ENCODE results near the gene RAB40C. TPM values are rescaled to one million over a fixed set of nuclear protein-coding genes. Genes with fewer than 3 reads are reported as not detected.

Gene RAB40C
- total and polyA plus RNA-seq, 9 of the 15 experiments (the other 6 are each of a cell fraction or from before 2014, with no cell fraction given) = 0.17 to 23.4 (median 8.7) TPM

GRCh38 chr16:667780-668518, 78.1 kb downstream of the RAB40C start, which contains the start of gene RHOT2 (continued):
- TF ChIP-seq ATF7 (IDR thresholded peaks at IDR 0.05) (peak; percentile 80), SUPT5H (IDR thresholded peaks at IDR 0.05) (peak; percentile 81), HNRNPL (IDR thresholded peaks at IDR 0.05; ENCODE audit: low read depth, low read length) (peak; percentile 77), CHD4 (IDR thresholded peaks at IDR 0.05; ENCODE audit: insufficient read depth, insufficient replicate concordance, low read depth, low read length, poor library complexity, severe bottlenecking) (no peak), HMGN3 (IDR thresholded peaks at IDR 0.05; ENCODE audit: borderline replicate concordance, extremely low read depth, insufficient read length, low read depth, low read length) (peak; percentile 93), PKNOX1 (IDR thresholded peaks at IDR 0.05) (no peak), ZBTB17 (CRISPR knock-in tag; IDR thresholded peaks at IDR 0.05) (0 out of 2 replicates have a peak, but pooled peaks have one; percentile 45), NFIC (IDR thresholded peaks at IDR 0.05) (peak; percentile 37; the same call in 1 of the 2 replicates), SIN3A (IDR thresholded peaks at IDR 0.05; ENCODE audit: borderline replicate concordance in 2 of 2, control insufficient read depth in 1 of 2, low read depth in 2 of 2, low read length in 2 of 2) (peak; percentile 52 to 83; a peak in 2 of 4 replicates), TFAM (CRISPR knock-in tag; conservative IDR thresholded peaks at IDR 0.05) (no peak), STAT5A (IDR thresholded peaks at IDR 0.05; ENCODE audit: borderline replicate concordance, low read length) (no peak; the same call in 1 of the 2 replicates), DLX4 (CRISPR knock-in tag; IDR thresholded peaks at IDR 0.05) (no peak), ESRRA (IDR thresholded peaks at IDR 0.05; ENCODE audit: borderline replicate concordance, low read depth) (peak; percentile 89), XRCC5 (IDR thresholded peaks at IDR 0.05; ENCODE audit: low read depth, low read length) (peak; percentile 93), ZSCAN32 (CRISPR knock-in tag; IDR thresholded peaks at IDR 0.05) (no peak), DEAF1 (CRISPR knock-in tag; IDR thresholded peaks at IDR 0.05) (no peak; the same call in 1 of the 2 replicates), ETV6 (IDR thresholded peaks at IDR 0.05; ENCODE audit: borderline replicate concordance in 1 of 2, low read depth in 2 of 2, low read length in 1 of 2) (0 out of 4 replicates have a peak, but pooled peaks of 1 of the 2 experiments have one; percentile 40), ETV6 (CRISPR knock-in tag; IDR thresholded peaks at IDR 0.05; ENCODE audit: borderline replicate concordance) (no peak), RBFOX2 (IDR thresholded peaks at IDR 0.05; ENCODE audit: low read depth, low read length) (peak; percentile 79), FOXP4 (CRISPR knock-in tag; IDR thresholded peaks at IDR 0.05; ENCODE audit: borderline replicate concordance) (0 out of 2 replicates have a peak, but pooled peaks have one; percentile 50), POLR2A (conservative IDR thresholded peaks at IDR 0.05) (peak; percentile 80), RUNX1 (IDR thresholded peaks at IDR 0.05; ENCODE audit: low read depth) (no peak), MEF2A (IDR thresholded peaks at IDR 0.05; ENCODE audit: control insufficient read depth, low read depth, low read length) (0 out of 2 replicates have a peak, but pooled peaks have one; percentile 15)
